H1 (cell line): ENCODE data around the gene ENPEP. TPM values are rescaled to one million over a fixed set of nuclear protein-coding genes. Genes with fewer than 3 reads are reported as not detected.

ENCODE experiments used
- CTCF ChIA-PET: fragments of 300-600 bp; sonication (Branson Sonifier 250); formaldehyde crosslinking; loops from one replicate; lab custom pipeline; 2021; ENCODE audit not compliant: partially characterized antibody; lab: Charles Lee
- POLR2A ChIA-PET: fragments of 300-600 bp; sonication (Branson Sonifier 250); formaldehyde crosslinking; loops from one replicate; lab custom pipeline; 2021; ENCODE audit warnings: inconsistent platforms; ENCODE audit not compliant: partially characterized antibody; lab: Charles Lee
- DNase-seq, 2 experiments: peaks; one replicate each; pipeline versions ENCODE4 v3.0.0 to v3.0.0-alpha.2; 2010 to 2022; ENCODE audit warnings: low spot score in 2 of 2, low read depth in 1 of 2, mixed read lengths in 1 of 2
- FAIRE-seq: peaks from 2 replicates; lab custom pipeline; 2011; peaks lifted over from hg19 to GRCh38; lab: Jason Lieb, UNC
- H2AFZ ChIP-seq: 2 replicates; pipeline ENCODE4 v1.8.1; 2012; ENCODE audit warnings: low read length, inconsistent platforms
- H2AK5ac ChIP-seq: 2 replicates; pipeline ENCODE4 v1.6.1; 2013; ENCODE audit warnings: low read depth, low read length
- H2BK120ac ChIP-seq: replicated peaks from 2 replicates; pipeline ENCODE3; 2013; ENCODE audit warnings: low read depth, low read length, inconsistent platforms
- H2BK12ac ChIP-seq: 2 replicates; pipeline ENCODE4 v1.6.1; 2013; ENCODE audit warnings: low read depth, low read length
- H2BK15ac ChIP-seq: 2 replicates; pipeline ENCODE4 v1.6.1; 2013; ENCODE audit warnings: low read length
- H2BK20ac ChIP-seq: 2 replicates; pipeline ENCODE4 v1.6.1; 2013; ENCODE audit warnings: low read length
- H2BK5ac ChIP-seq: 2 replicates; pipeline ENCODE4 v1.6.1; 2013; ENCODE audit warnings: low read depth, low read length
- H3K14ac ChIP-seq: 2 replicates; pipeline ENCODE4 v1.6.1; 2013; ENCODE audit warnings: inconsistent platforms; ENCODE audit not compliant: insufficient read length
- H3K18ac ChIP-seq: 2 replicates; pipeline ENCODE4 v1.6.1; 2013; ENCODE audit warnings: low read length; ENCODE audit errors: extremely low read depth
- H3K23ac ChIP-seq: 2 replicates; pipeline ENCODE4 v1.6.1; 2013; ENCODE audit warnings: inconsistent platforms; ENCODE audit not compliant: insufficient read length
- H3K23me2 ChIP-seq: 2 replicates; pipeline ENCODE4 v1.6.1; 2013; ENCODE audit warnings: low read depth, low read length
- H3K27ac ChIP-seq: 2 replicates; pipeline ENCODE4 v1.6.1; 2011; ENCODE audit warnings: low read depth, low read length, inconsistent platforms
- H3K27me3 ChIP-seq, 4 experiments: replicated peaks in 1 of 4; 1 replicate in 1 of 4; 2 replicates in 3 of 4; pipeline versions ENCODE4 v1.6.1 to v1.8.1; 2011 to 2013; ENCODE audit warnings: low read length in 3 of 4, mild to moderate bottlenecking in 3 of 4, inconsistent platforms in 2 of 4, mixed read lengths in 2 of 4, moderate library complexity in 1 of 4; ENCODE audit not compliant: control insufficient read depth in 3 of 4, insufficient read depth in 3 of 4; ENCODE audit errors: extremely low read depth in 1 of 4
- H3K36me3 ChIP-seq, 4 experiments: 2 replicates each; pipeline versions ENCODE4 v1.6.1 to v1.8.1; 2011 to 2013; ENCODE audit warnings: mild to moderate bottlenecking in 4 of 4, low read length in 3 of 4, moderate library complexity in 2 of 4, control low read depth in 1 of 4, inconsistent platforms in 1 of 4; ENCODE audit not compliant: insufficient read depth in 4 of 4, control insufficient read depth in 2 of 4
- H3K4ac ChIP-seq: replicated peaks from 2 replicates; pipeline ENCODE3; 2013; ENCODE audit warnings: low read length, low read depth, mixed read lengths, inconsistent platforms; ENCODE audit not compliant: insufficient read length
- H3K4me1 ChIP-seq, 4 experiments: replicated peaks in 1 of 4; 1 replicate in 1 of 4; 2 replicates in 3 of 4; pipeline versions ENCODE4 v1.6.1 to v1.8.1; 2011 to 2013; ENCODE audit warnings: low read length in 3 of 4, inconsistent platforms in 2 of 4, mixed read lengths in 1 of 4; ENCODE audit not compliant: insufficient read depth in 4 of 4, control insufficient read depth in 3 of 4
- H3K4me2 ChIP-seq, 2 experiments: 2 replicates each; pipeline versions ENCODE4 v1.6.1 to v1.8.1; 2011 to 2013; ENCODE audit warnings: low read depth in 2 of 2, low read length in 2 of 2, control low read depth in 1 of 2, inconsistent platforms in 1 of 2, mild to moderate bottlenecking in 1 of 2; ENCODE audit not compliant: insufficient read depth in 1 of 2
- H3K4me3 ChIP-seq, 4 experiments: fragments of 200-600, 300-600 bp in 1 of 4; sonication (generic), shearing (Covaris generic), sonication (Bioruptor Twin) in 1 of 4; 2 replicates each; pipeline versions ENCODE4 v1.5.1 to v1.8.1; 2011 to 2016; ENCODE audit warnings: low read length in 4 of 4, low read depth in 3 of 4, control low read depth in 2 of 4, inconsistent platforms in 2 of 4, mild to moderate bottlenecking in 2 of 4, mixed read lengths in 1 of 4, moderate library complexity in 1 of 4; ENCODE audit not compliant: insufficient read depth in 2 of 4; ENCODE audit errors: extremely low read depth in 1 of 4
- H3K56ac ChIP-seq: replicated peaks from 2 replicates; pipeline ENCODE3; 2013; ENCODE audit warnings: low read depth, mild to moderate bottlenecking, mixed read lengths, low read length, inconsistent platforms; ENCODE audit not compliant: insufficient read length
- H3K79me1 ChIP-seq: 2 replicates; pipeline ENCODE4 v1.6.1; 2013; ENCODE audit warnings: low read depth, low read length, control low read depth
- H3K79me2 ChIP-seq, 2 experiments: 2 replicates each; pipeline versions ENCODE4 v1.6.1 to v1.8.1; 2012 to 2013; ENCODE audit warnings: low read length in 2 of 2, mild to moderate bottlenecking in 2 of 2, inconsistent platforms in 1 of 2; ENCODE audit not compliant: insufficient read depth in 2 of 2, control insufficient read depth in 1 of 2
- H3K9ac ChIP-seq, 4 experiments: replicated peaks in 1 of 4; 1 replicate in 1 of 4; 2 replicates in 3 of 4; pipeline versions ENCODE4 v1.6.1 to v1.8.1; 2011 to 2013; ENCODE audit warnings: low read depth in 3 of 4, low read length in 3 of 4, control low read depth in 2 of 4, mild to moderate bottlenecking in 2 of 4, moderate library complexity in 2 of 4, inconsistent platforms in 1 of 4; ENCODE audit errors: extremely low read depth in 1 of 4
- H3K9me3 ChIP-seq, 2 experiments: 2 replicates each; pipeline versions ENCODE4 v1.6.1 to v1.8.1; 2012 to 2013; ENCODE audit warnings: mild to moderate bottlenecking in 2 of 2, moderate library complexity in 2 of 2, control low read depth in 1 of 2, inconsistent platforms in 1 of 2, low read depth in 1 of 2, low read length in 1 of 2, mixed read lengths in 1 of 2; ENCODE audit not compliant: insufficient read depth in 2 of 2
- H4K20me1 ChIP-seq, 2 experiments: replicated peaks in 1 of 2; 2 replicates each; pipeline versions ENCODE3 to v1.8.1; 2011 to 2013; ENCODE audit warnings: inconsistent platforms in 2 of 2, low read length in 2 of 2, mild to moderate bottlenecking in 1 of 2; ENCODE audit not compliant: insufficient read depth in 2 of 2, control insufficient read depth in 1 of 2
- H4K5ac ChIP-seq: 2 replicates; pipeline ENCODE4 v1.6.1; 2013; ENCODE audit warnings: low read length, low read depth, mixed read lengths, inconsistent platforms; ENCODE audit not compliant: insufficient read length
- H4K8ac ChIP-seq: 2 replicates; pipeline ENCODE4 v1.8.0; 2013; ENCODE audit warnings: mild to moderate bottlenecking, moderate library complexity, low read length, inconsistent platforms; ENCODE audit not compliant: insufficient read depth; ENCODE audit errors: extremely low read depth
- H4K91ac ChIP-seq: replicated peaks from 2 replicates; pipeline ENCODE3; 2013; ENCODE audit warnings: low read length, mixed read lengths, inconsistent platforms; ENCODE audit not compliant: insufficient read length
- BCL11A ChIP-seq, 2 experiments: IDR thresholded peaks; one replicate each; pipeline ENCODE4 v1.6.1; 2011; ENCODE audit warnings: low read depth in 2 of 2, low read length in 2 of 2, mild to moderate bottlenecking in 2 of 2
- CEBPB ChIP-seq: IDR thresholded peaks from 2 replicates; pipeline ENCODE4 v1.6.1; 2012; ENCODE audit warnings: low read depth, low read length
- GTF2F1 ChIP-seq: IDR thresholded peaks from 2 replicates; pipeline ENCODE4 v1.6.1; 2012; ENCODE audit warnings: low read depth, low read length, improper control_type of control experiment, borderline replicate concordance
- MAFK ChIP-seq: IDR thresholded peaks from 2 replicates; pipeline ENCODE4 v1.6.1; 2012; ENCODE audit warnings: low read depth, mild to moderate bottlenecking, improper control_type of control experiment, low read length
- WGBS, 2 experiments: shearing (Covaris generic) in 1 of 2; methylation state at CpG; one replicate each; pipeline versions ENCODE4 v1.1.6 to v1.1.7; 2013 to 2015; ENCODE audit warnings: low lambda C conversion rate in 2 of 2, mixed read lengths in 2 of 2, inconsistent platforms in 1 of 2, low coverage in 1 of 2, missing lambda C conversion rate in 1 of 2; ENCODE audit not compliant: insufficient replicate concordance in 2 of 2, insufficient coverage in 1 of 2, insufficient read length in 1 of 2; ENCODE audit errors: extremely low coverage in 1 of 2, missing lambda C conversion rate in 1 of 2; 5-methylcytosine and 5-hydroxymethylcytosine counted together
- polyA plus RNA-seq, 7 experiments: library from polyadenylated mRNA; depleted of rRNA in 3 of 7; stranded (reverse) in 5 of 7; unstranded in 2 of 7; fragments of >200 nt in 5 of 7; fragments of 200-250 nt in 2 of 7; gene quantifications; 1 replicate in 5 of 7; 2 replicates in 1 of 7; 4 replicates in 1 of 7; pipeline versions ENCODE4 v1.2.1 to v1.2.3, GENCODE V29; 2011 to 2013; ENCODE audit warnings: missing spikeins in 2 of 7, mixed read lengths in 2 of 7
- total RNA-seq: library from RNA; stranded (reverse); fragmentation: NEBNext Ultra II Directional; extraction: Animal tissue kit (Norgen Biotek cat#: 25700); gene quantifications from 2 replicates; pipeline ENCODE4 v1.2.1, GENCODE V29; 2021

The ENPEP gene
- total and polyA plus RNA-seq, 2 of the 8 experiments (the other 6 are each of a cell fraction or from before 2014, with no cell fraction given), result 0.09 to 0.61 TPM

GRCh38 chr4:110504084-110504435, 28.1 kb downstream of the ENPEP start:
- Histone ChIP-seq H3K23me2 (no peaks in the 10 kb centered on the region), H3K9ac (no peak overlapping the region), H4K5ac (no peak overlapping the region), H3K79me2 (no peaks in the 10 kb centered on the region), H4K91ac (no peak overlapping the region), H3K36me3 (no peaks in the 10 kb centered on the region), H2AFZ (peak overlapping the region; percentile 66), H3K79me1 (no peaks in the 10 kb centered on the region), H2BK15ac (no peak overlapping the region), H3K4me1 (peaks cover 0 to 4% (median 0%) of the 10 kb centered on the region in 4 experiments; a peak in 2 of 7 replicates), H2BK5ac (no peak overlapping the region), H3K18ac (no peak overlapping the region), H3K4me3 (no peak overlapping the region), H3K56ac (no peak overlapping the region), H3K4ac (no peak overlapping the region), H2BK120ac (no peak overlapping the region), H2AK5ac (no peak overlapping the region), H3K9me3 (no peaks in the 10 kb centered on the region), H2BK20ac (no peak overlapping the region), H3K23ac (no peak overlapping the region), H3K4me2 (no peak overlapping the region), H2BK12ac (no peak overlapping the region), H3K27ac (no peak overlapping the region), H4K8ac (no peak overlapping the region), H3K27me3 (no peaks in the 10 kb centered on the region), H3K14ac (no peak overlapping the region), H4K20me1 (no peaks in the 10 kb centered on the region)
- ChIA-PET POLR2A (no interaction called here), CTCF (interaction anchor here (1.0 to 2.9 kb wide), 7 partner anchors 8 to 214 kb away, joined by 3 to 22 read pairs (median 3); partner anchors contain the start of gene ENPEP)
- no peak for FAIRE-seq
- 100% methylated on average over 2 of the region's 2 CpGs; no CpG with 5 or more reads in 1 of the 2 experiments for WGBS, 2 experiments
- TF ChIP-seq GTF2F1, result no peak
- no peak for TF ChIP-seq CEBPB
- no peak for TF ChIP-seq MAFK
- no peak for TF ChIP-seq BCL11A (IDR thresholded peaks at IDR 0.05; ENCODE audit: low read depth in 2 of 2, low read length in 2 of 2)
- DNase-seq, result no peak
